Colonic mucosa (tissue), 4 donors: Measurements from ENCODE around the gene TMEM263. TPM values are rescaled to one million over a fixed set of nuclear protein-coding genes. Genes with fewer than 3 reads are reported as not detected.

ENCODE experiments used
- DNase-seq: peaks from one replicate; pipeline ENCODE4 v3.0.0-alpha.2; 2020
- H3K27ac ChIP-seq: fragments of 200-600 bp; one replicate; pipeline ENCODE4 v1.8.0; 2021
- H3K27me3 ChIP-seq: fragments of 200-600 bp; one replicate; pipeline ENCODE4 v1.8.0; 2021
- H3K36me3 ChIP-seq: fragments of 200-600 bp; one replicate; pipeline ENCODE4 v1.8.0; 2021
- H3K4me1 ChIP-seq: fragments of 200-600 bp; one replicate; pipeline ENCODE4 v1.8.0; 2021; ENCODE audit warnings: mild to moderate bottlenecking
- H3K4me3 ChIP-seq: fragments of 200-600 bp; one replicate; pipeline ENCODE4 v1.8.0; 2021
- H3K9ac ChIP-seq, 2 donors: one replicate each; pipeline ENCODE4 v1.7.0; 2013; ENCODE audit warnings: control low read depth in 2 of 2, low read depth in 2 of 2, low read length in 2 of 2
- H3K9me3 ChIP-seq: fragments of 200-600 bp; one replicate; pipeline ENCODE4 v1.8.0; 2021
- intact Hi-C: fragments of 100-400 bp; cut with DNase I; formaldehyde crosslinking; loops from one replicate; pipeline ENCODE4 v1.14.1; 2022
- total RNA-seq, 2 donors: library from RNA; stranded (reverse); fragmentation: NEBNext Ultra II Directional in 1 of 2; extraction: Animal tissue kit (Norgen Biotek cat#: 25700) in 1 of 2; gene quantifications; one replicate each; pipeline ENCODE4 v1.2.1, GENCODE V29; 2021
- TF ChIP-seq, protein P1 (sequence below): fragments of 200-600 bp; IDR thresholded peaks from one replicate; pipeline ENCODE4 v1.8.0; 2022; ENCODE audit warnings: antibody characterized with exemption, mild to moderate bottlenecking
- donor health status: healthy.
- donor health status: DM: no; HTN: no; CAD: no.
- donor health status: DM: no; HTN: no; CAD: no.

The TMEM263 gene
- total RNA-seq, 2 donors from 2014 or later, result 29.6 to 41.9 TPM

DNA sequence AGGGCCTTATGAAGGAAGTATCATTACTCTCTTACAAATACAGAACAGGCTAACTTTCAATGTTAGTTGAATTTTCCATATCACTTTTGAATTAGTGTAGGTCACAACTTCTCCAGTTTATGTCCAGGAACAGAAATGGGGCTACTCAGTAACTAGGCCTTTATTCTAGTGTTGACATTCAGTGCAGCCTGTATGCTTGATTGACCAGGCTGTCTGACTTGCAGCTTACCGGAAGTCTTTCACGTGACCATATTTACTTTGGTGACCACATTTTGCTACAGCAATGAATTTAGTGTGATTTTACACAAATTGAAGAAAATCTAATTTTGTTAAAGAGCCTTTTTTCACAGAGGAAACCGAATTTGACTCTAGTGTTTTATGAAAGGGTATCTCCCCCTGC lies 18.8 kb downstream of the TMEM263 start:
- no peaks in the 10 kb centered on the region for H3K36me3 ChIP-seq
- no peaks in the 10 kb centered on the region for H3K27me3 ChIP-seq
- no peak overlapping the region for H3K9ac ChIP-seq
- H3K9me3 ChIP-seq, result no peaks in the 10 kb centered on the region
- no peak overlapping the region for H3K4me3 ChIP-seq
- H3K4me1 ChIP-seq, result no peaks in the 10 kb centered on the region
- H3K27ac ChIP-seq, result no peak overlapping the region
- TF ChIP-seq, protein P1, sequence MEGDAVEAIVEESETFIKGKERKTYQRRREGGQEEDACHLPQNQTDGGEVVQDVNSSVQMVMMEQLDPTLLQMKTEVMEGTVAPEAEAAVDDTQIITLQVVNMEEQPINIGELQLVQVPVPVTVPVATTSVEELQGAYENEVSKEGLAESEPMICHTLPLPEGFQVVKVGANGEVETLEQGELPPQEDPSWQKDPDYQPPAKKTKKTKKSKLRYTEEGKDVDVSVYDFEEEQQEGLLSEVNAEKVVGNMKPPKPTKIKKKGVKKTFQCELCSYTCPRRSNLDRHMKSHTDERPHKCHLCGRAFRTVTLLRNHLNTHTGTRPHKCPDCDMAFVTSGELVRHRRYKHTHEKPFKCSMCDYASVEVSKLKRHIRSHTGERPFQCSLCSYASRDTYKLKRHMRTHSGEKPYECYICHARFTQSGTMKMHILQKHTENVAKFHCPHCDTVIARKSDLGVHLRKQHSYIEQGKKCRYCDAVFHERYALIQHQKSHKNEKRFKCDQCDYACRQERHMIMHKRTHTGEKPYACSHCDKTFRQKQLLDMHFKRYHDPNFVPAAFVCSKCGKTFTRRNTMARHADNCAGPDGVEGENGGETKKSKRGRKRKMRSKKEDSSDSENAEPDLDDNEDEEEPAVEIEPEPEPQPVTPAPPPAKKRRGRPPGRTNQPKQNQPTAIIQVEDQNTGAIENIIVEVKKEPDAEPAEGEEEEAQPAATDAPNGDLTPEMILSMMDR, result no peak
- DNase-seq, result no peak
- intact Hi-C loops, result no loop called here

DNA sequence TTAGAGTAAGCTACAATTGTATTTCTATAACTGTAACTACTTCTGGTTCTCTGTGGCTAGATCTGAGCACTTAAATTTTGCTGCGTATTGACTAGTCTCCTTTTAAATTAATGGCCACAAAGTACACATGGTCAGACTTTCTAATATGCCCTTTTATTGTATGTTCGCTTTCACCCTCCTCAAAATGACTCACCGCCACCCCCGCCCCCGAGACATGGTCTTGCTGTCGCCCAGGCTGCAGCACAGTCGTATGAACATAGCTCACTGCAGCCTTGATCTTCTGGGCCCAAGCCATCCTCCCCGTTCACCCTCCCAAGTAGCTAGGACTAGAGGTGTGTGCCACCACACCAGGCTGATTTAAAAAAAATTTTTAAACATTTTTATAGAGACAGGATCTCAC lies 19.4 kb downstream of the TMEM263 start:
- DNase-seq, result no peak
- TF ChIP-seq, protein P1, result no peak
- Histone ChIP-seq H3K27me3 (no peaks in the 10 kb centered on the region), H3K9ac (no peak overlapping the region), H3K4me1 (no peaks in the 10 kb centered on the region), H3K9me3 (no peaks in the 10 kb centered on the region), H3K36me3 (no peaks in the 10 kb centered on the region), H3K27ac (no peak overlapping the region), H3K4me3 (no peak overlapping the region)
- intact Hi-C loops, result no loop called here

DNA sequence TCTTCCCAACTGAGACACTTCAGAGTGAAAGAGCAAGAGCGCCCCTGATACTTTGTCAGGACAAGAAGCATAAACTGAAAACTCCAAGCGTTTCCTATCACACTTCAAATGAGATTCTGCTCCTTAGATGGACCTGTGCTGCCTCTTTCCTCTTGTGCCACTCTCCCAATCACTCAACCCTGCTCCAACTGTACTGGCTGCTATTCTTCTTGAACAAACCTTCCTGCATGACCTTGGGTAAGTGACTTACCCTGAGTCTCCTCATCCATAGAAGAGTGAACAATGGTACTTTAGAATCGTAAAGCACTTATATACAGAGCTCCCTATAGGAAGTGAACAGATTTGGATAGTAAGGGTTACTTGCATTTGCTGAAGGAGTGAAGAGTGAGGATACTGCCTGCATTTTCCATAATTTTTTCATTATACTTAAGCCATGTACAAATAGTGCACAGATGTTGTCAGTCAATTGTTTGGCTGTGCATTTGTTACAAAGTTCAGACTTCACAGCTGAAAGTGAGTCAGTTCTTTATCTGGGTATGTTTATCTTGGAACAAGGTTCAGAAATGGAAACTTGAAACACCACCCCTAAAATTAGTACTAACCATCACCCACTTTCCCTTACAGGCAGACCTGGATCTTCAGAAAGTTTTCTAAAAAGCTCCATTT lies 20.4 kb downstream of the TMEM263 start:
- H3K36me3 ChIP-seq, result no peaks in the 10 kb centered on the region
- no peaks in the 10 kb centered on the region for H3K9me3 ChIP-seq
- H3K9ac ChIP-seq, result no peak overlapping the region
- H3K4me1 ChIP-seq, result no peaks in the 10 kb centered on the region
- intact Hi-C loops, result no loop called here
- no peaks in the 10 kb centered on the region for H3K27me3 ChIP-seq
- H3K27ac ChIP-seq, result peak overlapping the region; percentile 36
- H3K4me3 ChIP-seq, result no peak overlapping the region
- DNase-seq, result no peak
- TF ChIP-seq, protein P1, result no peak

DNA sequence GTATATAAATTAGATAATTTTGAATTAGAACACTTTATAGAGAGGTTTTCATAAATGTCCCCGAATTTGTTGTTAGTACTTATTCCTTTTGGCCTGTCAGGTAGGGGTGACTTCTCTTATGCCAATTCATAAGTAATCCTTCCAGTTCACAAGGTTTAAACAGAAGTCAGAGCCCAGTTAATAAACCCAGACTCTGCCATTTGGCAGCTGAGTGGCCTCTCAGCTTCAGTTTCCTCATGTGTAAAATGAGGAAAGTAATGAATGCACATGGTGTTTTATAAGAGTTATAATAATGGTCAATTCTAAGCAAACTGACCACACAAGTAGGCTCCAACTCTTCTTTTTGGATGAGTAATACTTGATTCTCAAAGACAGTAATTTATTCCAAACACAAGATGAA lies 21.0 kb downstream of the TMEM263 start:
- Histone ChIP-seq H3K27me3 (no peaks in the 10 kb centered on the region), H3K9me3 (no peaks in the 10 kb centered on the region), H3K4me1 (no peaks in the 10 kb centered on the region), H3K27ac (peak overlapping the region; percentile 36), H3K36me3 (no peaks in the 10 kb centered on the region), H3K4me3 (no peak overlapping the region), H3K9ac (no peak overlapping the region)
- intact Hi-C loops, result no loop called here
- TF ChIP-seq, protein P1, result no peak
- no peak for DNase-seq

DNA sequence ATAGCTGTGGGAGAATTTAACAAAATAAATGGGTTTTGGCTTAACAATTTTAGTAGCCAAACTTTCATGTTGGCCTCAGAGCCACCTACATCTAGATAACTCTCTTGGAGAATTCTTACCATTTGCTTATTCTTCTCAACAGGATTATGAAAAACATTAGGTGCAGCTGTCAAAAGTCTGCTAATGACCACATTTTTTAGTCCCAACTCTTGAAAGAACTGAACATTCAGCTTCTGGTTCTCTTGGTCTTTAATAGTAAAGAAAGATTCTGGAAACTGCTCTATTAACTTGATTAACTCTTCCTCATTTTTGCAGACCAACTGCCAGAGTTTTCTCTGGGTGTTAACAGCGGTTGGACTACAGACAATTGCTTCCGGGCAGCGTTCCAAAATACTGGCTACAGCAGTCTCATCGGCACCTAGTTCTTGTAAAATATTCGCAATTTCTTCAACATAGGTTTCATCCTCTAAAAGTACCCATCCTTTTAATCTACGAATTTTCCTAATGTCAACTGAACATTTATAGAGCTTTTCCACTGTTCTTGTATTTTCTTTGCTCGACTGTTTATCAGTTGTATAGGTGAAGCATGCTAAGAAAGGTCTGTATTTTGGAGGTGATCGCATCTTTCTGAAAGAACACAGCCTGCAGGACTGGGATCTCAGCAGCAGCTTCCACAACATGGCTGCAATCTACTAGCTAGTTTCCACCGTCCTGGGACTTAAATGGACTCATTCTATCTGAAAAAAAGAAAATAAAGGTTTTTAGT lies 22.5 kb downstream of the TMEM263 start:
- Histone ChIP-seq H3K27me3 (no peaks in the 10 kb centered on the region), H3K9me3 (no peaks in the 10 kb centered on the region), H3K9ac (no peak overlapping the region), H3K27ac (no peak overlapping the region), H3K4me1 (no peaks in the 10 kb centered on the region), H3K4me3 (no peak overlapping the region), H3K36me3 (no peaks in the 10 kb centered on the region)
- TF ChIP-seq, protein P1, result no peak
- intact Hi-C loops, result no loop called here
- DNase-seq, result peak; percentile 82
